GM10847 (cell line): ENCODE measurements around the gene DNHD1.
A peak's percentile ranks its signal among the peaks of the same experiment; 100 is the strongest.

ENCODE experiments used
- POLR2A ChIP-seq: IDR thresholded peaks from 2 replicates; pipeline ENCODE4 v1.6.1; 2011; ENCODE audit not compliant: insufficient read length; ENCODE audit errors: extremely low read depth

Gene DNHD1

GRCh38 chr11:6604081-6604626 is 107.1 kb downstream of the DNHD1 start:
- no peak for TF ChIP-seq POLR2A

DNA sequence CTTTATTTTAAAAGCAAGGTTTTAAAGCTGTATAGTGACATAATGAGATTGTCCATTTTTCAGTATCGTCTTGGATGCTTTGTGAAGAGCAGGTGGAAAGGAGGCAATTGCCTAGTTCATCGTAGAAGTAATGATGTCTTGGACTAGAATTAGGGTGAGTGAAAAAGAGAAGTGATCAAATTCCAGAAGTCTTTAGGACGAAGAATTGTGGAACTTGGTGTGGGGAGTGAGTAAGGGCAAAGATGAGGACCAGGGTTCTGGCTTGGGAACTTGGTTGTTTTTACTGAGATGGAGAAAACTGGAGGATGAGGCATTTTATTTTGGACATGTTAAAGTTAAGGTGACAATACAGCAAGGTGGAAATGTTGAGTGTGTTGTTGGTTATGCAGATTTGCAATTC is 107.7 kb downstream of the DNHD1 start:
- TF ChIP-seq POLR2A, result no peak

DNA sequence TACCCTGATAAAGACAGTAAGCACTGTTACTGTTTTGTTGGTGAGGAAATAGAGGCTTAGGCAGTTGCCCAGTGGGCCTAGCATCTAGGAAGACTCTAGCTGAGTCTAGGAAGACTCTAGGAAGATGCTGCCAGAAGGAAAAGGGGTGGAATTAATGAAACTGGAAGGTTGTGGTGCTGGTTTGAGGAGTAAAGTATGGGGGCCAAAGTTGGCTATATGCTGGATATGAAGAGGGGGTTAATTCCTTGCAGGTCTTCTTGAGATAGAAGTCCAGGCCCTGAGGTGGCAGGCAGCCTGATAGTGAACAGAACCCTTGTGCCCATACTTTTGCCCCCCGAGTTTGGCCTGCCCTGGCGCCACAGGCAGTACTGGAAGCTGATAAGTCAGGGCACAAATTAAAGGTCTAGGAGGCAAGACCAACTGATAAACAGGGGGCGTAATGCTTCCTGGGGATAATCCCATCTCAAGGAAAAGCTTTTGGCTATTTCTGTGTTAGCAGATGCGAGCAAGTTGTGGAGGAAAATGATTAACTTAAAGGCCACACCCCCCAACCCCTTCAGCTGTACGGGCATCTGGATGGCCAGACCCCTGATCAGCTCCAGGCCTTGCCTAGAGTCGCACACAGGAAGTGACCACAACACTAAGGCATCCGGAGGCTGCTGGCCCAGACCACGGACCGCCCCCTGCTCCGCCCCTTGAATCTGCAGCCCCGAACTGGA is 109.5 kb downstream of the DNHD1 start:
- peak; percentile 22 for TF ChIP-seq POLR2A

DNA sequence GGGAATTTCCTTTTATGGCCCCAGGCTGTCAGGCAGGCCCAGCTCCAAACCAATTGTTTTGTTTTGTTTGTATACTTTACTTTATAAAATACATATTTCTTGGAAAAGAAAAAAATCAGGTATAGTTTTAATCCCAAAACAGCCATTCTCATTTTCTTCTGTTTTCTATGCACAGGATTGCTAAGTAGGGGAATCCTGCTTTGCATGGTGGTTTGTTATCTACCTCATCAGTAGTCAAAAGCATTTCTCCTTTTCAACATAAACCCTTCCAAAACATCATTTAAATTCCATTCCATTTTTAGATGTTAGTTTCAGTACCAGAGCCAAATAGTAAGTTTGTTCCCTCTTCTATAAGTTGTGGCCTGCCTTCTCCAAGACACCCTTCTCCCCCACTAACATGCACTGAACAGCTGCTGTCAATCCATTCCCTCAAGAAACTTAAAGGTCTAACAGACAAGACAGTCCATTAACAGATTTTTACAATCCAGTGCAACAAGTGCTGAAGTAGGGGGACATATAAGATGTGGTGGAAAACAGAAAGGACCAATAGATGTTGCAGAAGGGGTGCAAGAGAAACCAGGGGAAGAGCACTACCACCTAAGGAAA is 110.2 kb downstream of the DNHD1 start:
- no peak for TF ChIP-seq POLR2A

- TF ChIP-seq POLR2A, result no peak
Observed at GRCh38 chr11:6608011-6608410, 110.9 kb downstream of the DNHD1 start.

- TF ChIP-seq POLR2A, result no peak
Observed at GRCh38 chr11:6608726-6609501, 111.8 kb downstream of the DNHD1 start.

DNA sequence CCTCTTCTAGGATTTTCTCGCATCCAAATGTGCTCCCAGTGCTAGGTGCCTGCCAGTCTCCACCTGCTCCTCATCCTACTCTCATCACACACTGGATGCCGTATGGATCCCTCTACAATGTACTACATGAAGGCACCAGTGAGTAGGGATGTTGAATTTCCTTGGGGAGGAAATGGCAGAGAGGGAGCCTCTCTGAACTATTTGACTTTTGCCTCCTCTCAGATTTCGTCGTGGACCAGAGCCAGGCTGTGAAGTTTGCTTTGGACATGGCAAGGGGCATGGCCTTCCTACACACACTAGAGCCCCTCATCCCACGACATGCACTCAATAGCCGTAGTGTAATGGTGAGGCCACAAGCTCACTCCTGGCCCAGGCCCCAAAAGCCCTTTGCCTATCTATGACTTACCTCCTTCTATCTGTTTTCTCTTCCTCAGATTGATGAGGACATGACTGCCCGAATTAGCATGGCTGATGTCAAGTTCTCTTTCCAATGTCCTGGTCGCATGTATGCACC is 112.5 kb downstream of the DNHD1 start:
- no peak for TF ChIP-seq POLR2A

GRCh38 chr11:6610591-6610990 is 113.5 kb downstream of the DNHD1 start:
- no peak for TF ChIP-seq POLR2A

GRCh38 chr11:6611092-6611962 is 114.2 kb downstream of the DNHD1 start:
- no peak for TF ChIP-seq POLR2A

GRCh38 chr11:6611963-6612212 is 114.8 kb downstream of the DNHD1 start:
- TF ChIP-seq POLR2A, result no peak

DNA sequence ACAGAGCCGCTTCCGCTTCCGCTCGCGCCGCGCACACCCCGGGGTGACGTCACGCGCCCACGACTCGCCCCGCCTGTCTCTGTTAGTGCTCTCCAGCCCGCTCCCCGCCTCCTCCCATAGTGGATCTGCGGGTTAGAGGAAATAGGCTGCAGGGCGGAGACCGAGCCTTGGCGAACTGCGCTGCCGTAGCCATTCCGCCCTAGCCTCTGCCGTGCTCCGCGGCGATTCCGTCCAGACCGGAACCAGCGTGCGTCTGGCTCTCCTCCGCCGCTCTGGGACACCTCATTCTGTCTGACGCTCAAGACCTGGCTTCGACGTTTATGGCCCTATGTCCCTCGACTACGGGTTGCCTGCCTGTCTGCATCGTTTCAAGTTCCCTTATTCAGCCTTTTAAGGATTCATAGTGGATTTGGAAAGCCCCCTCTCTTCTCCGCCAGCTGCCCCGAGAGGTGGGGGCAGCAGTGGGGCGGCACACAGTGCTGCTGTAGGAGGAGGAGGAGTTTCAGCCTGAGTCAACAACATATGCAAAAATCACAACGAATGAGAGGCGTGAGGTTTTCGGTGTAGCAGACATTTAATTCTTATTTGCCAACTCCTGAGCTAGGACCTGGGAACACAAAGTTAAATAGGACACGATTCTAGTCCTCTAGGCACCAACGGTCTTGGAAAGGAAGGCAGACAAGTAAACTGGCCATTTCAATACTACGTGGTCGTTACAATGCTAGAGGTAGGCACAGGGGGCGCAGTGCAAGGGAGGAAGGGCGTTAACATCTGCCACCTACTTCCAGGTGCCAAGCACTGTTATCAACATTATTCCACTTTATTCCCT is 115.3 kb downstream of the DNHD1 start, which contains the start of gene TAF10:
TAF10 (minus strand) TSS at position 4 of the 829 bp plus-strand sequence. CDS start 27 bp downstream, outside the sequence.
- peak; percentile 90 for TF ChIP-seq POLR2A

GRCh38 chr11:6613496-6613895 is 116.4 kb downstream of the DNHD1 start:
- no peak for TF ChIP-seq POLR2A

GRCh38 chr11:6614446-6614845 is 117.4 kb downstream of the DNHD1 start:
- TF ChIP-seq POLR2A, result no peak

GRCh38 chr11:6615046-6615445 is 118.0 kb downstream of the DNHD1 start:
- TF ChIP-seq POLR2A, result no peak
